ENCODE measurements around the gene TMC7.
A peak's percentile ranks its signal among the peaks of the same experiment; 100 is the strongest.
"Not testable (repeated sequence)": the region's sequence is repeated elsewhere in the genome, so short reads cannot be mapped to it uniquely, and the experiment has no call there.

The TMC7 gene

DNA sequence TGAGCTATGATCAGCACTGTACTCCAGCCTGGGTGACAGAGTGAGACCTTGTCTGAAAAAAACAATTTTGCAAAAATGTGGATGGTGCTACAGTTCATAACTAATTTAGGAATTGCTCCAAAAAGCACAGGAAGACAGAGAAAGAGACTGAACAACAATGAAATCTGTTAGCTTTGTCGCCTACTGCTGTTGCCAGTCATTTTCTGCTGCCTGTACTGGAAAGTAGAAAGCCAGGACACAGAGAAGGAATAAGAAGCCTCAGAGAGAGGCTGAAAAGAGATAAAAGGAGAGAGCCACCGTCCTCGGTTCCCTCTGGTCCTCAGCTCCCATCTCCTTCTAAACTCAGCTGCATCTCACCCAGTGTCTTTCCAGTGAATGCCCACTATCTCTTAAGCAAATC, 8.6 kb upstream of the TMC7 start:
- no peak overlapping the region for H3K27ac ChIP-seq
- ChIA-PET CTCF (interaction anchor here (0.9 kb wide), 1 partner anchor 9 kb away, joined by 3 read pairs; the partner anchor contains the start of gene TMC7), POLR2A (ENCODE audit: low non-redundant PET) (no interaction called here)
- DNase-seq (ENCODE audit: low spot score) = no peak
- TF ChIP-seq, protein P1, sequence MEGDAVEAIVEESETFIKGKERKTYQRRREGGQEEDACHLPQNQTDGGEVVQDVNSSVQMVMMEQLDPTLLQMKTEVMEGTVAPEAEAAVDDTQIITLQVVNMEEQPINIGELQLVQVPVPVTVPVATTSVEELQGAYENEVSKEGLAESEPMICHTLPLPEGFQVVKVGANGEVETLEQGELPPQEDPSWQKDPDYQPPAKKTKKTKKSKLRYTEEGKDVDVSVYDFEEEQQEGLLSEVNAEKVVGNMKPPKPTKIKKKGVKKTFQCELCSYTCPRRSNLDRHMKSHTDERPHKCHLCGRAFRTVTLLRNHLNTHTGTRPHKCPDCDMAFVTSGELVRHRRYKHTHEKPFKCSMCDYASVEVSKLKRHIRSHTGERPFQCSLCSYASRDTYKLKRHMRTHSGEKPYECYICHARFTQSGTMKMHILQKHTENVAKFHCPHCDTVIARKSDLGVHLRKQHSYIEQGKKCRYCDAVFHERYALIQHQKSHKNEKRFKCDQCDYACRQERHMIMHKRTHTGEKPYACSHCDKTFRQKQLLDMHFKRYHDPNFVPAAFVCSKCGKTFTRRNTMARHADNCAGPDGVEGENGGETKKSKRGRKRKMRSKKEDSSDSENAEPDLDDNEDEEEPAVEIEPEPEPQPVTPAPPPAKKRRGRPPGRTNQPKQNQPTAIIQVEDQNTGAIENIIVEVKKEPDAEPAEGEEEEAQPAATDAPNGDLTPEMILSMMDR (conservative IDR thresholded peaks at IDR 0.05; ENCODE audit: low read depth) = no peak

DNA sequence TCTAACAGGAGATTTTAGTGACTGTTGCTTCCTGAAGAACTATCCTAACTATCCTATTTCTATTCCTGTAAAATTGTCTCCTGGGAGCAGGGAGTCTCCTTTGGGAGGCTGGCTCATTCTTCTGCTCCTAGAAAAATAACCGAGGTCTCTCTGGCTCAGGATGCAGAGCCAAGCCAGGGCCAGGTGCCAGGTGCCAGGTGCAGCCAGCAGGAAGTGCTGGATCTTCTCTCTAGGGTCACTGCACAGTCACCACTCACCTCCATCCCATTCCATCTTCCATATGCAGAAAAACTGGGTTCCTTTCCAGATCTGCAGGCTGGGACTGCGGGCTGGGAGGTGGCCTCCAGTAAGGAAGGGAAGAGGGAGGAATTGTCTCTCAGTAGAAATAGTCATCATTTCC, 3.8 kb upstream of the TMC7 start:
- TF ChIP-seq, protein P1 (conservative IDR thresholded peaks at IDR 0.05; ENCODE audit: low read depth) = no peak
- no peak for DNase-seq (ENCODE audit: low spot score)
- ChIA-PET CTCF (no interaction called here), POLR2A (ENCODE audit: low non-redundant PET) (no interaction called here)
- H3K27ac ChIP-seq = no peak overlapping the region

DNA sequence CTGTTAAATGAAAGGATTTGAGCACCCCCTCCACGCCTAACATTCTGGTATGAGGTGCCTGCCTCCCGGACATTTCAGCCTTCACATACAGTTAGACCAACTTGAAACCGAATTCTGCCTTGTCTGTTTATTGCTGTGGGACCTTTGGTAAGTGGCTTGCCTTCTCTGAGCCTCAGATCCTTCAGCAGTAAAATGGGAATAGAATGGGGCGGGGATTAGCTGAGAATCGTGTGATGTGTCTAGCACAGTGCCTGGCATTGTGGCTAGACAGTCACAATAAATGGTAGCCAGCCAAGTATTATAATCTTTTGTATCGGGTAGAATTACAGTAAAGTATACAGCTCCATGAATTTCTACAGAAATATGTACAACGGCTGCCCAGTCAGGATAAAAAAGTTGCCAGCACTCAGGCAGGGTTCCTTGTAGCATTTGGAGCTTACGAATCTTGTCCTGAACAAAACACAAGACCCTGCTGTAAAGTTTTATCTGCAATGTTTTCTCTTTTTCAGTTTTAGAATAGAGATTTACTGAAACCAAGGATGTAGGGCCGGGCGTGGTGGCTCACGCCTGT, 786 bp downstream of the TMC7 start:
- TF ChIP-seq, protein P1 (conservative IDR thresholded peaks at IDR 0.05; ENCODE audit: low read depth) = no peak
- no peak for DNase-seq (ENCODE audit: low spot score)
- ChIA-PET POLR2A (ENCODE audit: low non-redundant PET) (no interaction called here), CTCF (interaction anchor here (0.6 to 1.6 kb wide), 7 partner anchors 24 to 391 kb away, joined by 3 to 8 read pairs (median 4); no protein-coding TSS in a partner anchor)
- peak overlapping the region; percentile 86 for H3K27ac ChIP-seq

DNA sequence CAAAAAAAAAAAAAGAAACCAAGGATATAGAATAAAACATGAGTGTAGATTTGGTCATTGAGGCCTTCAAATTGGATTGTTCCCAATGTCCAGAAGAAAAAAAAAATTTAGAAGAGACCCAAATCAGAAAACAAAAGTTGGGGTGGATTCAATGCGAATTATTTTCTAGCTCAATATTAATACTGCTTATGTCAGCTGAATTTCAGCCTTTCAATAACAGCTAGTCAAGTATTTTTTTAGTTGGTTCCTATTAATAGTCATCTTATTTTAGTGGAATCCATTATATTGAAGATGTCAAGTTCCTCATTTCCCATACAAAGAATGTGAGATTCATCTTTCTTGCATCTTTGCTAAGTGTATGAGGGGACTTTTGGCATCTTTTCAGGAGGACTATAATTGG, 1.5 kb downstream of the TMC7 start:
- POLR2A ChIA-PET (ENCODE audit: low non-redundant PET) = not testable (repeated sequence)

DNA sequence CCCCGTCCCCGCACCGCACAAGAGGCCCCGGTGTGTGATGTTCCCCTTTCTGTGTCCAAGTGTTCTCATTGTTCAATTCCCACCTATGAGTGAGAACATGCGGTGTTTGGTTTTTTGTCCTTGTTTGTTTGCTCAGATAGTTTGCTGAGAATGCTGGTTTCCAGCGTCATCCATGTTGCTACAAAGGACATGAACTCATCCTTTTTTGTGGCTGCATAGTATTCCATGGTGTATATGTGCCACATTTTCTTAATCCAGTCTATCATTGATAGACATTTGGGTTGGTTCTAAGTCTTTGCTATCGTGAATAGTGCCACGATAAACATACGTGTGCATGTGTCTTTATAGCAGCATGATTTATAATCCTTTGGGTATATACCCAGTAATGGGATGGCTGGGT, 8.0 kb downstream of the TMC7 start:
- POLR2A ChIA-PET (ENCODE audit: low non-redundant PET) = not testable (repeated sequence)

More for the DNA sequence above, 1.5 kb downstream of the TMC7 start:
- DNase-seq (ENCODE audit: low spot score) = not testable (repeated sequence)
- CTCF ChIA-PET = interaction anchor here (0.7 to 0.8 kb wide), 2 partner anchors 26 to 1791 kb away, joined by 3 to 4 read pairs; no protein-coding TSS in a partner anchor
- H3K27ac ChIP-seq = peak overlapping the region; percentile 86

DNA sequence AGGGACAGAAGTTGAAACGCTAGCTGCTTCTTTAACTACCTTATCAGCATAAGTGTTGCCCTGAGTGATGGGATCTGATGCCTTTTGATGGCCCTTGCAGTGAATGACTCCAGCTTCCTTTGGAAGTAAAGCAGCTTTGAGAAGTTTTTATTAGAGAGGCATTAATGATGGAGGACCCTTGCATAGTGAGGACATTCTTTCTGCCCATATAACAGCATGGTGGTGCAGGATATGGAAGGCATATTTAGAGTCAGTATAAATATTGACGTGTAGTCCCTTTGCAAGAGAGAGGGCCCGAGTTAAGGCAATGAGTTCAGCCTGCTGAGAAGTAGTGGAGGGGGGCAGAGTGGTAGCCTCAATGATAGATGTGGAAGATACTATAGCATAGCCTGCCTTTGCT, 9.8 kb downstream of the TMC7 start:
- DNase-seq (ENCODE audit: low spot score); CTCF ChIA-PET; POLR2A ChIA-PET (ENCODE audit: low non-redundant PET); H3K27ac ChIP-seq: not testable (repeated sequence)

More for the DNA sequence above, 8.0 kb downstream of the TMC7 start:
- H3K27ac ChIP-seq; DNase-seq (ENCODE audit: low spot score); CTCF ChIA-PET: not testable (repeated sequence)

DNA sequence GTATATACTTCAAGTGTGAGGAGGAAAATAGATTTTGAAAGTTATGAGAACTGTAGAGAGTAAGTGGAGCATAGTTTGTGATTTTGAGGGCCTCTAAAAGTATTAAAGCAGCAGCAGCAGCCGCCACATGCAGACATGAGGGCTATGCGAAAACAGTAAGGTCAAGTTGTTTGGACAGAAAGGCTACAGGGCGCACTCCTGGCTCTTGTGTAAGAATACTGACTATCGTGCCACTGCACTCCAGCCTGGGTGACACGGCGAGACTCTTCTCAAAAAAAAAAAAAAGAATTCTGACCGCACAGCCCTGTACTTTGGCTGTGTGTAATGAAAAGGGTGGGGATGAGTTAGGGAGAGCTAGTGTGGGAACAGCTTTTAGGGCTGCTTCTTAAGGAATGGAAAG, 10.4 kb downstream of the TMC7 start:
- CTCF ChIA-PET = interaction anchor here (0.6 kb wide), 1 partner anchor 1672 kb away, joined by 9 read pairs; no protein-coding TSS in a partner anchor
- DNase-seq (ENCODE audit: low spot score); H3K27ac ChIP-seq; POLR2A ChIA-PET (ENCODE audit: low non-redundant PET): not testable (repeated sequence)

DNA sequence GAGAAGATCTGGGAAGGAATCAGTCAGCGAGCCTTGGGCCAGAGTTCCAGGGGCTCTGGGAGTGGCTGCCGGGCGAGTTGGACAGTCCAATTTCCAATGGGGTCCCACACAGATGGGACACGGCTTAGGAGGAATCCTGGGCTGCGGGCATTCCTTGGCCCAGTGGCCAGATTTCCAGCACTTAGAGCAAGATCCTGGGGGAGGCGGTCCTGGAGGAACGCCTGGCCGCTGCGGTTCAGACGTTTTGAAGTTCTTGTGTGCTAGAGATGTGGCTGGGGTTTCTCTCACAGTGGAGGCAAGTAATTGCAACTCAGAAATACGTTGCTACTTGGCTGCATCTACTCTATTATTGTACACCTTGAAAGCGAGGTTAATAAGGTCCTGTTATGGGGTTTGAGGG, 11.7 kb downstream of the TMC7 start:
- CTCF ChIA-PET = not testable (repeated sequence)

DNA sequence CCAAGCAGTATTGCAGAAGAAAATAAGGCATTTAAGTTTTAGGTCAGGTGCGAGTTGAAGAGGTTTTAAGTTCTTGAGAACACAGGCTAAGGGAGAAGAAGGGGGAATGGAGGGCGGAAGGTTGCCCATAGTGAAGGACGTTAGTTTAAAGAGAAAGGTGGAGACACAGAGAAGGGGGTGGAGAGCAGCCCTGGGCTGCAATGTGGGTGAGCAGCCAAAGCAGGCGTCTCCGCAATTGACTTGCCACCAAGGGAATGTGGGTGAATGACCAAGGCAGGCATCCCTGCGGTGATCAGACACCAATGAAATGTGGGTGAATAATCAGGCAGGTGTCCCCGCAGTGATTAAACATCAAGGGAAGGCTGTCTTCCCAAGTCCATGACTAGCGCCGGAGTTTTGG, 12.8 kb downstream of the TMC7 start:
- POLR2A ChIA-PET (ENCODE audit: low non-redundant PET); DNase-seq (ENCODE audit: low spot score); CTCF ChIA-PET: not testable (repeated sequence)
- H3K27ac ChIP-seq = peak overlapping the region; percentile 98

More for the DNA sequence above, 11.7 kb downstream of the TMC7 start:
- DNase-seq (ENCODE audit: low spot score); POLR2A ChIA-PET (ENCODE audit: low non-redundant PET): not testable (repeated sequence)
- peak overlapping the region; percentile 53 for H3K27ac ChIP-seq

DNA sequence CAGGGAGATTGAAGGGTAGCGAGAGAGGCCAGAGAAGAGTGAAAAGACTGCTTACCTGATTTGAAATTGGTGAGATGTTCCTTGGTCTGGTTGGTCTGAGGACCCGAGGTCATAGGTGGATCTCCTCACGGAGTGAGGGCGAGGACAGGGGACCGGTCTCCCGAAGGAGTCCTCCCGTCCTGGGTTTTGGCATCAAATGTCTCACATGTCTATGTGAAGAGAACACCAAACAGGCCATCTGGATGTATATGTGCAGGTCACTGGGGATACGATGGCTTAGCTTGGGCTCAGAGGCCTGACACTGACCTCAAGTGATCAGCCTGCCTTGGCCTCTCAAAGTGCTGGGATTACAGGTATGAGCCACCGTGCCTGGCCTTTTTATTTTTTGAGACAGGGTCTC, 13.3 kb downstream of the TMC7 start:
- CTCF ChIA-PET; POLR2A ChIA-PET (ENCODE audit: low non-redundant PET); DNase-seq (ENCODE audit: low spot score): not testable (repeated sequence)
- H3K27ac ChIP-seq = peak overlapping the region; percentile 98
